GM18498 (cell line): ENCODE measurements around the gene PREB.
"Not testable (repeated sequence)": the region's sequence is repeated elsewhere in the genome, so short reads cannot be mapped to it uniquely, and the experiment has no call there.

Experiments
- ATAC-seq: cut with Tn5 transposase; IDR thresholded peaks from one replicate; pipeline ENCODE4 v1.9.1; 2021; ENCODE audit warnings: mild to moderate bottlenecking, moderate library complexity; ENCODE audit not compliant: unreplicated experiment

Gene PREB, protein sequence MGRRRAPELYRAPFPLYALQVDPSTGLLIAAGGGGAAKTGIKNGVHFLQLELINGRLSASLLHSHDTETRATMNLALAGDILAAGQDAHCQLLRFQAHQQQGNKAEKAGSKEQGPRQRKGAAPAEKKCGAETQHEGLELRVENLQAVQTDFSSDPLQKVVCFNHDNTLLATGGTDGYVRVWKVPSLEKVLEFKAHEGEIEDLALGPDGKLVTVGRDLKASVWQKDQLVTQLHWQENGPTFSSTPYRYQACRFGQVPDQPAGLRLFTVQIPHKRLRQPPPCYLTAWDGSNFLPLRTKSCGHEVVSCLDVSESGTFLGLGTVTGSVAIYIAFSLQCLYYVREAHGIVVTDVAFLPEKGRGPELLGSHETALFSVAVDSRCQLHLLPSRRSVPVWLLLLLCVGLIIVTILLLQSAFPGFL

DNA sequence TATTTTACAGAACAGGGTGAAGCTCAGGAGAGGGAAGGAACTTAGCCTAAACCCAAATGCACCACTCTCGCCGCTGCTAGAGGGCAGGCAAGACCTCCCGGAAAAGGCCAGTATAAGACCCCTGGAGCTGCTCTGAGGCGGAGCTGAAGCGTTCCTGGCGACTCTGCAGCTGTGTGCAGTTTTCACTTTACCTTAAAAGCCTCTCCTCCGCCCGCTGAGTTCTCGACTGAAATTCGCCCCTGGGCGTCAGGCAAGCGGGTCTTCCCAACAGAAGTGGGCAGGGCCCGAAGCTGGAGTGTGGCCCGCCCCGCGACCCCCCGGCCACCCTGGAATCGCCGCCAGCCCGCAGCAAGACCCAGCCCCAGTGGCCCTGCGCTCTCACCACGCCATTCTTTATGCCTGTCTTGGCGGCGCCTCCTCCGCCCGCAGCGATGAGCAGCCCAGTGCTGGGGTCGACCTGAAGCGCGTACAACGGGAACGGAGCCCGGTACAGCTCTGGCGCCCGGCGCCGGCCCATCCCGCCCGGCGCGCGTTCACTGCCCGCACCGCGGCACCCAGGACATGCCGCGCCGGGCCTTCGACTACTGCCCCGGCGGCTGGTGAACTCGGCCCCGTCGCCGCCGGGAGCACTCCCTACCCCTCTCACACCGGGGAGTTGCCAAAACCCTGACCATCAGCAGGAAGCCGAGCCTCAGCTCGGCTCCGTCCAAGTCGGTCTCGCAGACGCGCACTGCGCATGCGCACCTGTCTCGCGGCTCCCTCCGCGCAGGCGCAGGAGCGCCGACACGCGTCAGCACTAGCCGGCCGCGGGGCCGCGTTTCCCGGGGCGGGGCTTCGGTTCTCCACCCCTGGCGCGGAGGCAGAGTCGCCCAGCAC lies at the start of gene PREB:
PREB (minus strand) TSS at position 732 of the 876 bp plus-strand sequence; CDS start at position 517, 215 bp downstream.
- ATAC-seq, result peak; percentile 87

- ATAC-seq, result no peak
These were observed 49.7 kb upstream of the PREB start for GRCh38 chr2:27184115-27184514.

GRCh38 chr2:27182346-27182745 lies 47.9 kb upstream of the PREB start:
- no peak for ATAC-seq

- no peak for ATAC-seq
These were observed 45.0 kb upstream of the PREB start for GRCh38 chr2:27179344-27180000.

DNA sequence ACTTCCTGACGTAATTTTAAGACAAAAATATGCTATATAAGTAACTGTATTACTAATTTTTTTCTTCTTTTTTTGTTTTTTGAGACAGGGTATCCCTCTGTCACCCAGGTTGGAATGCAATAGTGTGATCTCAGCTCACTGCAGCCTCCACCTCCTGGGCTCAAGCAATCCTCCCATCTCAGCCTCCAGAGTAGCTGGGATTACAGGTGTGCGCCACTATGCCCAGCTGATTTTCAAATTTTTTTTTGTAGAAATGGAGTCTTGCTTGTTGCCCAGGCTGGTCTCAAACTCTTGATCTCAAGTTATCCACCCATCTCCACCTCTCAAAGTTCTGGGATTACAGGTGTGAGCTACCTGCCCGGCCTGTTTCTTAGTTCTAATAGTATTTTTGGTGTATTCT lies 44.0 kb upstream of the PREB start:
- ATAC-seq, result no peak

DNA sequence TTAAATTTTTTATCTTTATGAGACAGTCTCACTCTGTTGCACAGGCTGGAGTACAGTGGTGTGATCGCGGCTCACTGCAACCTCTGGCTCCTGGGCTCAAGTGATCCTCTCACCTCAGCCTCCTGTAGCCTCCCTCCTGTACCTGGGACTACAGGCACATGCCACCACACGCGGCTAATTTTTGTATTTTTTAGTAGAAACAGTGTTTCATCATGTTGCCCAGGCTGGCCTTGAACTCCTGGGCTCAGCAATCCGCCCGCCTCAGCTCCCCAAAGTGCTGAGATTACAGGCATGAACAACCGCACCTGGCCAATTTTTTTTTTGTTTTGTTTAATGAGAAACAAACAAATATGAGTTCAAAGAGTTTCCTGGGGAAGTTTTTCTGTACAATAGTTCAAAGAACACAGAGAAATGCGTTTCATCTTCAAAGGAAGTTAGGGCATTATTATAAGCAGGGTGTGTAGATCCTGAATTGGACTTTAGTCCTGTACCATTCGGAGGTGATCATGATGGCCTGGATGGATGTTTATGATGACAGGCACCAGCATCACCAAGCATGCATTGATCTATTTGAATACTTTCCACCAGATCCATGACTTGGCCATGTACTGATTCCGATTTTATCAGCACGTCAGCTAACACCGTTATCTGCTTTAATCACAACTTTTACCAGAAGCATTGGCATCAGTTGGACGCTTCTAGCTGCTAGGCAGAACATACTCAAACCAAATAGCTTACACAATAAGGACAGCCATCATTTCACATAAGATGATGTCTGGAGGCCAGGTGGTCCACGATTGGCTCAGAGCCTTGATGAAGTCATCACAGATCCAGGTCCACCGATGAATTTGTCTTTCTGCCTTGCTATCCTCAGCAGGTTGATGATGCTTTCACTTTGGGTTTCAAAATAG lies 43.3 kb upstream of the PREB start:
- no peak for ATAC-seq

DNA sequence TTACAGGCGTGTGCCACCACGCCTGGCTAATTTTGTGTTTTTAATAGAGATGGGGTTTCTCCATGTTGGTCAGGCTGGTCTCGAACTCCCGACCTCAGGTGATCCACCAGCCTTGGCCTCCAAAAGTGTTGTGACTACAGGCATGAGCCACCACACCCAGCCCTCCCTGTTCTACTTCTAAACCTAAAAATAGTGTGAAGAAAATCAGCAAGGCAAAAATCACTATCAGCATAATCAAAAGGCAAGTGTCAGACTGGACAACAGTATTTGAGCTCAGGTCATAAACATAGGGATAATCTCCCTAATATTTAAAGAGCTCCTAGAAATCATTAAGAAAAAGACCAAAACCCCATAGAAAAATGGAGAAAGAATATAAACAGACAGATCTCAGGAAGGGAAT lies 41.3 kb upstream of the PREB start:
- ATAC-seq, result not testable (repeated sequence)

DNA sequence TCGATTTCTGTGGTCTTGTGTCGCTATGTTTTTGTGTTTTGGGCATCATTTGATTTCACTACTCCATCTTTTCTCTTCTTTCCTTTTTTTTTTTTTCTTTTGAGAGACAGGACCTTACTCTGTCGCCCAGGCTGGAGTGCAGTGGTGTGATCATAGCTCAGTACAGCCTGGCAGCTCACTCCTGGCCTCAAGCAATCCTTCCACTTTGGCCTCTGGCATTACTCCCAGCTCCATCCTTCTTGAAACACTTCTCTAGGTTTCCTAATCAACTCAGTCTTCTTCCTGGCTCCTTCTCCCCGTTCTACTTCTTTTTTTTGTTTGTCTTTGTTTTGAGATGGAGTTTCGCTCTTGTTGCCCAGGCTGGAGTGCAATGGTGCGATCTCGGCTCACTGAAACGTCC lies 40.9 kb upstream of the PREB start:
- ATAC-seq, result no peak

GRCh38 chr2:27174638-27175037 lies 40.2 kb upstream of the PREB start:
- ATAC-seq, result no peak

GRCh38 chr2:27171351-27171848 lies 37.0 kb upstream of the PREB start:
- ATAC-seq, result no peak

DNA sequence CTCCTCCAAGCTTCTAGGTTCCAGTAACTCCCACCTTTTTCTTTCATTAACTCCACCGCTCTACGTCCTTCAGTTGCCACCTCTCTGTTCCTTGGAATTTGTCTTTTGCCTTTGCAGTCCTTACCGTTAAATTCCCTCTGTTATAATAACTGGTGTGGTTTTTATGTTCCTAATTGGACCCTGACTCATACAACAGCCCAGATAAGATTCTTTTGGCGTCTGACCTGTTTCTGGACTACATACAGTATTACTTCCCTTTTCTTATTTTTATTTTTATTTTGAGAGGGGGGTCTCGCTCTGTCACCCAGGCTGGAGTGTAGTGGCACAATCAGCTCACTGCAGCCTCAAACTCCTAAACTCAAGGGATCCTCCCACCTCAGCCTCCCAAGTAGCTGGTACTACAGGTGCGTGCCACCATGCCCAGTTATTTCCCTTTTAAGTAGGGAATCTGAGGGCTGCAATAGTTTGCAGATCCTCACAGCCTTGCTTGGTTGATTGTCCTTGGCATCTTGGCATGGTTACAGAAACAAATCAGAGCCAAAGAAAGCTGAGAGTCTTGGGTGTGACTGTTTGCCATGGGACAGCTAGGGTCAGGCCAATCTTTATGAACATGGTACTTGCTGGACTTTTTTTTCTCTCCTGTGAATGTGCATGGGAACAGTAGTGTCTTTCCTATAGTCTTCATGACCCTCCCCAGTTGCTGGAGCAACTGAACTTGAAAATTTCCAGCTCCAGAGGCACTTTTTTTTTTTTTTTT lies 36.3 kb upstream of the PREB start:
- no peak for ATAC-seq

- ATAC-seq, result peak; percentile 54
These were observed 30.7 kb upstream of the PREB start for GRCh38 chr2:27164960-27165763.

GRCh38 chr2:27162151-27163121 lies 28.0 kb upstream of the PREB start:
- ATAC-seq, result no peak

- ATAC-seq, result no peak
These were observed 25.8 kb upstream of the PREB start for GRCh38 chr2:27160191-27160590.

DNA sequence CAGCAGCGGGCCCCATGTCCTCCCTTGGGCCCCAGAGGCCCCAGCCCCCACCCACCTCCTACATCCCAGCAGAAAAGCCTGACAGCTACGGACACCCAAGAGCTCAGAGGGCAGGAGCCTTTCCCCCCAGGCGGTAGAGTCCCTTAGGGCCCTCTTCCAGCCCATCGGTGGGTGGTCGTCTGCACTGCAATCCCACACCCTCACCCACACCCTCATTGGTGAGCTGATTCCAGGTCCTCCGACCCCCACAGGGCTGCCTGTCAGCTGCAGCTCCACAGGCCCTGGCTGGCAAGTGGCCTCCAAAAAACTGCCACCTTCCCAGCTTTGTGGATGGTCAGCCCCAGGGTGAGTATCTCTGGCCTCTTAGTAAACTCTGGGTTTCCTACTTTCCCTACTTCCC lies 24.8 kb upstream of the PREB start:
- no peak for ATAC-seq

GRCh38 chr2:27158468-27158867 lies 24.0 kb upstream of the PREB start:
- no peak for ATAC-seq

DNA sequence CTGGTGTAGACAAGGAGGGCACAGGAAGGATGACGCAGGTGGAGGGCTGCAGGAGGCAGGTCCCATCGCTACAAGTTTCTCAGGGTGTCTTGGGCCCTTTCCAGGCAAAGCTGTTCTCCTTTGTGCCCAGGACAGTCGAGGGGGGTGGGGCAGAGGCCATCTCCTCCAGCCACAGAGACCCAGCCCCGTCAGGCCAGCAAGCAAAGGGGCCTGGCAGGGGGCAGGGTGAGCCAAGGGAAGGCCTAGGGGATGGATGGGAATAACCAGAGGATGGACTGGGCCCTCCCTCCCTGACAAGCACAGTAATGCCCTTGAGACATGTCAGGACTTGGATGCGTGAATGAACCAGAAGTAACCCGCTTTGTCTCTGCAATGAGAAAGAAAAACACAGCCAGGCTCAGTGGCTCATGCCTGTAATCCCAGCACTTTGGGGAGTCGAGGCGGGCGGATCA lies 20.7 kb upstream of the PREB start:
- ATAC-seq, result no peak
